Sigmoid colon (tissue), 7 donors: ENCODE data around the gene NCOA1. TPM values are rescaled to one million over a fixed set of nuclear protein-coding genes. Genes with fewer than 3 reads are reported as not detected.

Experiments
- DNase-seq: peaks from one replicate; pipeline ENCODE4 v3.0.0-alpha.2; 2019
- H3K27ac ChIP-seq, 4 donors: fragments of 200-600 bp; sonication (generic); one replicate each; pipeline ENCODE4 v1.5.1; 2016 to 2019; ENCODE audit warnings: mild to moderate bottlenecking in 1 of 4
- H3K27me3 ChIP-seq, 3 donors: fragments of 200-600 bp; sonication (generic); one replicate each; pipeline ENCODE4 v1.5.1; 2019; ENCODE audit warnings: mild to moderate bottlenecking in 1 of 3
- H3K36me3 ChIP-seq, 4 donors: fragments of 200-600 bp; sonication (generic); one replicate each; pipeline ENCODE4 v1.5.1; 2016 to 2019
- H3K4me1 ChIP-seq, 4 donors: fragments of 200-600 bp; sonication (generic); one replicate each; pipeline ENCODE4 v1.5.1; 2017 to 2019
- H3K4me3 ChIP-seq, 4 donors: fragments of 200-600 bp; sonication (generic); one replicate each; pipeline ENCODE4 v1.5.1; 2017 to 2019; ENCODE audit warnings: mild to moderate bottlenecking in 2 of 4, moderate library complexity in 1 of 4
- H3K9me3 ChIP-seq, 4 donors: fragments of 200-600 bp in 3 of 4; sonication (generic) in 3 of 4; one replicate each; pipeline versions ENCODE4 v1.5.1 to v1.6.1; 2013 to 2019
- CTCF ChIP-seq, 4 experiments: fragments of 450-650 bp in 3 of 4; fragments of 200-600 bp in 1 of 4; IDR thresholded peaks; one replicate each; pipeline ENCODE4 v1.5.1; 2016 to 2019; ENCODE audit warnings: antibody characterized with exemption in 4 of 4, mild to moderate bottlenecking in 3 of 4, moderate library complexity in 2 of 4
- EP300 ChIP-seq, 4 donors: sonication (generic); formaldehyde crosslinking; IDR thresholded peaks; one replicate each; pipeline ENCODE4 v1.6.1; 2017; ENCODE audit warnings: antibody characterized with exemption in 4 of 4
- POLR2A ChIP-seq, 2 donors: fragments of 450-650 bp; IDR thresholded peaks; one replicate each; pipeline ENCODE4 v1.6.1; 2016; ENCODE audit warnings: antibody characterized with exemption in 2 of 2, mild to moderate bottlenecking in 2 of 2, moderate library complexity in 2 of 2
- POLR2AphosphoS5 ChIP-seq, 4 donors: sonication (generic); formaldehyde crosslinking; IDR thresholded peaks; one replicate each; pipeline ENCODE4 v1.6.1; 2017; ENCODE audit warnings: antibody characterized with exemption in 4 of 4
- WGBS, 2 donors: extraction: QIAGEN DNeasy Blood & Tissue Kit; methylation state at CpG; one replicate each; pipeline ENCODE4 v1.1.7; 2013; 5-methylcytosine and 5-hydroxymethylcytosine counted together
- intact Hi-C: fragments of 100-400 bp; cut with DNase I; formaldehyde crosslinking; loops from one replicate; pipeline ENCODE4 v1.15.1; 2023
- polyA plus RNA-seq, 3 donors: library from polyadenylated mRNA; stranded (reverse); fragments of 200-250 nt; gene quantifications; one replicate each; pipeline ENCODE4 v1.2.3, GENCODE V29; 2013
- total RNA-seq, 4 donors: library from RNA; depleted of rRNA; stranded (reverse); fragments of >200 nt; gene quantifications; one replicate each; pipeline ENCODE4 v1.1.0, GENCODE V29; 2016
- donor health status: healthy with polysubstance abuse.
- donor health status: Bipolar disorder and iron deficiency.
- donor health status: healthy.

The NCOA1 gene
- total and polyA plus RNA-seq, 7 donors = 11.3 to 61.7 (median 49.2) TPM

DNA sequence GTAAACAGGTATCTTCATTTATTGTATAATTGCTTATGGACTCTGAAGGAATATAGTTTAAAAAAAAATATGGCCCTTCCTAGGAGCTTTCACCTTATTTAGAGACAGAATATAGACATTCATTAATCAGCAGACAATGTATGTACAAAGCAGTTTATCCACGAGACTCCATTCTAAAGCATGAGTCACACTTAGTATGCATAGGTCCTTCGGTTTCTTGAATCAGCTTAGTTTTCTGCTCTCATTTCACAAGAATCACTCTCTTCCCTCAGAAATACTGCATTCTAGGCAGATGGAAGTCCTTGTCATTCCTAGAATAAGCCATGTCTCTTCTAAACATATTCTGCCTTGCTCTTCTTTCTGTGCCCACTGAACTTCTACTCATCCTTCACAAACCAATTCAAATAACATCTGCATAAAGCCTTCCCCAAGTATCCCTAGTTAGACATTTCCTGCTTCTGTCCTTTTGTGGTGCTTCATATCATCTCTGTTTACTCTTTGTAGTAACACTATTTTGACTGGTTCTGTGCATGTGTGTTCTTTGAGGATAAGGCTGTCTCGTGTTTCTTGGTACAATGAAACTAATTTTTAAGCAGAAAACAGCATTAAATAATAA, 217.6 kb downstream of the NCOA1 start:
- intact Hi-C loops = no loop called here

DNA sequence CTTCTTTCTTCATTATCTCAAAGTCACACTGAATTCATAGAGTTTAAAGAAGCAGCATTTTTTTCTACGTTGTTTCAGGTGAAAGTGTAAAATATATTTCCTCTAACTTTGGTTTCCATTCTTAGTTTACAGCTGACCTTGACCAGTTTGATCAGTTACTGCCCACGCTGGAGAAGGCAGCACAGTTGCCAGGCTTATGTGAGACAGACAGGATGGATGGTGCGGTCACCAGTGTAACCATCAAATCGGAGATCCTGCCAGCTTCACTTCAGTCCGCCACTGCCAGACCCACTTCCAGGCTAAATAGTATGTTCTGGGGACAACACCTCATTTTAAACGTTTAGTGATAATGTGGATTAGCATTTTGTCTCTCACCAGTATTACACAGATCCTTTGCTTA, 219.8 kb downstream of the NCOA1 start:
- Histone ChIP-seq H3K36me3 (peaks cover 5 to 65% (median 14%) of the 10 kb centered on the region in 4 donors), H3K4me1 (no peaks in the 10 kb centered on the region), H3K9me3 (no peaks in the 10 kb centered on the region), H3K4me3 (no peak overlapping the region), H3K27me3 (no peaks in the 10 kb centered on the region), H3K27ac (no peak overlapping the region)
- intact Hi-C loops = no loop called here
- WGBS, 2 donors = 95% methylated on average over 6 of the region's 6 CpGs
- TF ChIP-seq POLR2A (IDR thresholded peaks at IDR 0.05) (no peak), POLR2AphosphoS5 (IDR thresholded peaks at IDR 0.05) (no peak), EP300 (IDR thresholded peaks at IDR 0.05) (no peak), CTCF (IDR thresholded peaks at IDR 0.05) (no peak)
- DNase-seq = no peak

More for the DNA sequence above, 217.6 kb downstream of the NCOA1 start:
- Histone ChIP-seq H3K36me3 (peaks cover 5 to 55% (median 14%) of the 10 kb centered on the region in 4 donors), H3K27me3 (no peaks in the 10 kb centered on the region), H3K9me3 (no peaks in the 10 kb centered on the region), H3K4me1 (peaks cover 0 to 2% (median under 1%) of the 10 kb centered on the region in 4 donors), H3K27ac (no peak overlapping the region), H3K4me3 (no peak overlapping the region)
- DNase-seq = no peak
- TF ChIP-seq EP300 (IDR thresholded peaks at IDR 0.05) (no peak), POLR2A (IDR thresholded peaks at IDR 0.05) (no peak)
- whole genome bisulfite sequencing, 2 donors = 72 to 77% methylated on average over 3 of the region's 3 CpGs

- no peaks in the 10 kb centered on the region for H3K9me3 ChIP-seq
- H3K27me3 ChIP-seq = no peaks in the 10 kb centered on the region
- intact Hi-C loops = no loop called here
- no peak for TF ChIP-seq CTCF (IDR thresholded peaks at IDR 0.05)
- no peak for TF ChIP-seq EP300 (IDR thresholded peaks at IDR 0.05)
- TF ChIP-seq POLR2AphosphoS5 (IDR thresholded peaks at IDR 0.05) = no peak
- no peak for TF ChIP-seq POLR2A (IDR thresholded peaks at IDR 0.05)
- H3K36me3 ChIP-seq = peaks cover 5 to 63% (median 11%) of the 10 kb centered on the region in 4 donors
- WGBS, 2 donors = 76 to 87% methylated on average over 2 of the region's 2 CpGs
- H3K27ac ChIP-seq = no peak overlapping the region
- DNase-seq = no peak
- no peaks in the 10 kb centered on the region for H3K4me1 ChIP-seq
- no peak overlapping the region for H3K4me3 ChIP-seq
These were observed 220.8 kb downstream of the NCOA1 start for GRCh38 chr2:24711865-24712264.

- no peak for TF ChIP-seq CTCF (IDR thresholded peaks at IDR 0.05)
- no peak for TF ChIP-seq POLR2AphosphoS5 (IDR thresholded peaks at IDR 0.05)
- no peak for TF ChIP-seq EP300 (IDR thresholded peaks at IDR 0.05)
- no peak for TF ChIP-seq POLR2A (IDR thresholded peaks at IDR 0.05)
- Histone ChIP-seq H3K27me3 (no peaks in the 10 kb centered on the region), H3K4me1 (no peaks in the 10 kb centered on the region), H3K27ac (no peak overlapping the region), H3K9me3 (no peaks in the 10 kb centered on the region), H3K36me3 (peaks cover 2 to 63% (median 8%) of the 10 kb centered on the region in 4 donors), H3K4me3 (no peak overlapping the region)
- intact Hi-C loops = no loop called here
- no peak for DNase-seq
- WGBS, 2 donors = 91 to 96% methylated on average over 1 of the region's 1 CpG
These were observed 221.2 kb downstream of the NCOA1 start for GRCh38 chr2:24712296-24712695.

DNA sequence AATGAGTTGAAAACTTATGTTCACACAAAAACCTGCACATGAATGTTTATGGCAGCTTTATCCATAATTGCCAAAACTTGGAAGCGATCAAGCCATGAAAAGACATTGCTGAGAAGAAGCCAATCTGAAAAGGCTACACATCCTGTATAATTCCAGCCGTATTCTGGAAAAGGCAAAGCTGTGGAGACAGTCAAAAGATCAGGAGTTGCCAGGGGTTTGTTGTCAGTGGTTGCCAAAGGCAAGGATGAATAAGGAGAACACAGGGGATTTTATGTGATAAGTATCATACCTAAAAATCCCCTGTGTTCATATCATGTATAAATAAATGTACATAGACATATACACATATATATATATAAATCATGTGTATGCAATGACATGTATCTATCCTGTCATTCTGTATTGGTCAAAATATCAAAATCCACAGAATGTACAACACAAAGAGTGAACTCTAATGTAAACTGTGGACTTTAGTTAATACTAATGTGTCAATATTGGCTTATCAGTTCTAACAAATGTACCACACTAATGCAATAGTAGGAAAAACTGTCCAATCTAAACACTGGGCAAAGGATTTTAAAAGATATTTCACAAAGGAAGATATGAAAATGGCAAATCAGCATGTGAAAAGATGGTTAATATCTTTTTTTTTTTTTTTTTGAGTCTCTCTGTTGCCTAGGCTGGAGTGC, 226.4 kb downstream of the NCOA1 start:
- no peak for DNase-seq
- Histone ChIP-seq H3K27ac (no peak overlapping the region), H3K4me3 (no peak overlapping the region), H3K4me1 (peaks cover 0 to 25% (median 16%) of the 10 kb centered on the region in 4 donors), H3K36me3 (peaks cover 0 to 33% (median 5%) of the 10 kb centered on the region in 4 donors), H3K9me3 (no peaks in the 10 kb centered on the region), H3K27me3 (no peaks in the 10 kb centered on the region)
- 96 to 99% methylated on average over 2 of the region's 2 CpGs for WGBS, 2 donors
- TF ChIP-seq POLR2A (IDR thresholded peaks at IDR 0.05) = no peak
- TF ChIP-seq EP300 (IDR thresholded peaks at IDR 0.05) = no peak
- TF ChIP-seq CTCF (IDR thresholded peaks at IDR 0.05) = no peak
- no peak for TF ChIP-seq POLR2AphosphoS5 (IDR thresholded peaks at IDR 0.05)
- intact Hi-C loops = no loop called here
